Adrenal gland (tissue), 5 donors: ENCODE results near the gene DOCK1.

Experiments
- POLR2A ChIP-seq, 2 donors: fragments of 450-650 bp; IDR thresholded peaks; one replicate each; pipeline ENCODE4 v1.6.1; 2017; ENCODE audit warnings: antibody characterized with exemption in 2 of 2, mild to moderate bottlenecking in 2 of 2, moderate library complexity in 1 of 2
- TF ChIP-seq, protein P1 (sequence below), 6 experiments: fragments of 450-650 bp in 4 of 6; fragments of 200-600 bp in 2 of 6; sonication (generic) in 1 of 6; IDR thresholded peaks; 1 replicate in 5 of 6; 2 replicates in 1 of 6; pipeline versions ENCODE4 v1.5.1 to v1.8.0; 2016 to 2021; ENCODE audit warnings: antibody characterized with exemption in 6 of 6, mild to moderate bottlenecking in 2 of 6, moderate library complexity in 1 of 6
- donor health status: DM: no; HTN: no; CAD: no.

DNA sequence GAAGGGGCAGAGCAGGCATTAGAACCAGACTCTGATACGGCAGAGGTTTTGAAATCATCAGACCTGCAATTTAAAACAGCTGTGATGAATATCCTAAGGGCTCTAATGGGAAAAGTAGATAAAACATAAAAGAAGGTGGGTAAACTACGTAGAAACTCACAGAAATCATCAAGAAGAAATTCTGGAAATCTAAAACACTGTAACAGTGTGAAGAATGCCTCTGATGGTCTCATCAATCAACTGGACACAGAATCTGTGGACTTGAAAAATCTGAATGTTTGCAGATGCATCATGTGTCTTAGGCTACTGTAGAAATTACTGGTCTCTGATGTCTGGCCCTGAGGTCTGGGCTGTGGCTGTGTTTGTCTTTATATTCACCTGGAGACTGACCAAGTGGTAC lies 470.8 kb downstream of the DOCK1 start:
- TF ChIP-seq, protein P1, sequence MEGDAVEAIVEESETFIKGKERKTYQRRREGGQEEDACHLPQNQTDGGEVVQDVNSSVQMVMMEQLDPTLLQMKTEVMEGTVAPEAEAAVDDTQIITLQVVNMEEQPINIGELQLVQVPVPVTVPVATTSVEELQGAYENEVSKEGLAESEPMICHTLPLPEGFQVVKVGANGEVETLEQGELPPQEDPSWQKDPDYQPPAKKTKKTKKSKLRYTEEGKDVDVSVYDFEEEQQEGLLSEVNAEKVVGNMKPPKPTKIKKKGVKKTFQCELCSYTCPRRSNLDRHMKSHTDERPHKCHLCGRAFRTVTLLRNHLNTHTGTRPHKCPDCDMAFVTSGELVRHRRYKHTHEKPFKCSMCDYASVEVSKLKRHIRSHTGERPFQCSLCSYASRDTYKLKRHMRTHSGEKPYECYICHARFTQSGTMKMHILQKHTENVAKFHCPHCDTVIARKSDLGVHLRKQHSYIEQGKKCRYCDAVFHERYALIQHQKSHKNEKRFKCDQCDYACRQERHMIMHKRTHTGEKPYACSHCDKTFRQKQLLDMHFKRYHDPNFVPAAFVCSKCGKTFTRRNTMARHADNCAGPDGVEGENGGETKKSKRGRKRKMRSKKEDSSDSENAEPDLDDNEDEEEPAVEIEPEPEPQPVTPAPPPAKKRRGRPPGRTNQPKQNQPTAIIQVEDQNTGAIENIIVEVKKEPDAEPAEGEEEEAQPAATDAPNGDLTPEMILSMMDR (IDR thresholded peaks at IDR 0.05) = no peak
- TF ChIP-seq POLR2A (IDR thresholded peaks at IDR 0.05) = no peak
